ENCODE data around the gene DDX43. TPM values are rescaled to one million over a fixed set of nuclear protein-coding genes. Genes with fewer than 3 reads are reported as not detected.

DDX43 gene
- total RNA-seq, 1 donor from 2014 or later: not detected

GRCh38 chr6:73388433-73388799 lies 6.2 kb upstream of the DDX43 start:
- Histone ChIP-seq H2AFZ (replicated peaks) (peak overlapping the region; percentile 98), H3K27me3 (peaks cover 4% of the 10 kb centered on the region), H3K9me3 (ENCODE audit: low read depth) (no peaks in the 10 kb centered on the region), H3F3A (ENCODE audit: low read depth) (no peaks in the 10 kb centered on the region), H3K36me3 (no peaks in the 10 kb centered on the region), H3K9ac (no peak overlapping the region), H3K27ac (no peak overlapping the region), H3K4me2 (peak overlapping the region; percentile 79), H3K4me1 (peaks cover 3% of the 10 kb centered on the region), H3K79me2 (ENCODE audit: low read depth) (no peaks in the 10 kb centered on the region), H3K4me3 (peak overlapping the region; percentile 52), H4K20me1 (ENCODE audit: low read depth) (no peaks in the 10 kb centered on the region)
- H3K36me3 Mint-ChIP-seq: no peaks in the 10 kb centered on the region
- H3K4me1 Mint-ChIP-seq: peaks cover 3% of the 10 kb centered on the region
- no peak overlapping the region for H3K27ac Mint-ChIP-seq
- no peak for DNase-seq (ENCODE audit: low spot score)
- H3K4me3 Mint-ChIP-seq: peak overlapping the region; percentile 85
- TF ChIP-seq CTCF (IDR thresholded peaks at IDR 0.05): no peak
- no peak for TF ChIP-seq EZH2phosphoT487 (IDR thresholded peaks at IDR 0.05)
- no peak for TF ChIP-seq EZH2 (IDR thresholded peaks at IDR 0.05)
- H3K27me3 Mint-ChIP-seq (ENCODE audit: insufficient read depth, low read depth): peaks cover 2% of the 10 kb centered on the region
- no peaks in the 10 kb centered on the region for H3K9me3 Mint-ChIP-seq

- Histone ChIP-seq H4K20me1 (ENCODE audit: low read depth) (no peaks in the 10 kb centered on the region), H3K4me1 (peaks cover 3% of the 10 kb centered on the region), H3K27ac (no peak overlapping the region), H3F3A (ENCODE audit: low read depth) (no peaks in the 10 kb centered on the region), H2AFZ (replicated peaks) (peak overlapping the region; percentile 98), H3K36me3 (no peaks in the 10 kb centered on the region), H3K4me2 (peak overlapping the region; percentile 79), H3K9ac (peak overlapping the region; percentile 29), H3K9me3 (ENCODE audit: low read depth) (no peaks in the 10 kb centered on the region), H3K27me3 (peaks cover 4% of the 10 kb centered on the region), H3K79me2 (ENCODE audit: low read depth) (no peaks in the 10 kb centered on the region), H3K4me3 (peak overlapping the region; percentile 52)
- TF ChIP-seq EZH2 (IDR thresholded peaks at IDR 0.05) (no peak), CTCF (IDR thresholded peaks at IDR 0.05) (peak; percentile 75)
- Mint-ChIP-seq H3K9me3 (no peaks in the 10 kb centered on the region), H3K27ac (no peak overlapping the region), H3K4me3 (peak overlapping the region; percentile 85), H3K4me1 (peaks cover 3% of the 10 kb centered on the region), H3K27me3 (ENCODE audit: insufficient read depth, low read depth) (peaks cover 2% of the 10 kb centered on the region), H3K36me3 (no peaks in the 10 kb centered on the region)
- peak; percentile 79 for DNase-seq (ENCODE audit: low spot score)
Measured at GRCh38 chr6:73388800-73389512, 5.7 kb upstream of the DDX43 start.

- no peak overlapping the region for H3K27ac ChIP-seq
- H3K4me3 ChIP-seq: no peak overlapping the region
- no peaks in the 10 kb centered on the region for H3K79me2 ChIP-seq (ENCODE audit: low read depth)
- no peak overlapping the region for H3K4me2 ChIP-seq
- no peaks in the 10 kb centered on the region for H3K9me3 Mint-ChIP-seq
- no peak overlapping the region for H3K27ac Mint-ChIP-seq
- H3K36me3 ChIP-seq: no peaks in the 10 kb centered on the region
- H3K9me3 ChIP-seq (ENCODE audit: low read depth): no peaks in the 10 kb centered on the region
- H3K36me3 Mint-ChIP-seq: no peaks in the 10 kb centered on the region
- H3K27me3 Mint-ChIP-seq (ENCODE audit: insufficient read depth, low read depth): peaks cover 2% of the 10 kb centered on the region
- peaks cover 4% of the 10 kb centered on the region for H3K27me3 ChIP-seq
- peaks cover 3% of the 10 kb centered on the region for H3K4me1 Mint-ChIP-seq
- no peaks in the 10 kb centered on the region for H4K20me1 ChIP-seq (ENCODE audit: low read depth)
- DNase-seq (ENCODE audit: low spot score): no peak
- no peak overlapping the region for H2AFZ ChIP-seq (replicated peaks)
- no peak overlapping the region for H3K9ac ChIP-seq
- no peak for TF ChIP-seq EZH2 (IDR thresholded peaks at IDR 0.05)
- no peak for TF ChIP-seq CTCF (IDR thresholded peaks at IDR 0.05)
- no peak for TF ChIP-seq EZH2phosphoT487 (IDR thresholded peaks at IDR 0.05)
- no peaks in the 10 kb centered on the region for H3F3A ChIP-seq (ENCODE audit: low read depth)
- no peak overlapping the region for H3K4me3 Mint-ChIP-seq
- H3K4me1 ChIP-seq: peaks cover 3% of the 10 kb centered on the region
Measured at GRCh38 chr6:73389854-73390253, 4.8 kb upstream of the DDX43 start.
